Immature natural killer cell (primary cell): Measurements from ENCODE around the gene HEPH. TPM values are rescaled to one million over a fixed set of nuclear protein-coding genes. Genes with fewer than 3 reads are reported as not detected.
"Not testable (repeated sequence)": the region's sequence is repeated elsewhere in the genome, so short reads cannot be mapped to it uniquely, and the experiment has no call there.

Experiments used
- DNase-seq, 3 donors: peaks; one replicate each; pipeline ENCODE4 v3.0.0; 2022; ENCODE audit warnings: mixed read lengths in 1 of 3
- H3K27ac Mint-ChIP-seq, 6 donors: one replicate each; pipeline ENCODE4 v1.8.0; 2020; ENCODE audit warnings: mixed read lengths in 6 of 6, mild to moderate bottlenecking in 5 of 6, inconsistent platforms in 4 of 6, moderate library complexity in 3 of 6
- H3K27me3 Mint-ChIP-seq, 3 donors: one replicate each; pipeline ENCODE4 v1.8.0; 2020 to 2021; ENCODE audit warnings: low read depth in 3 of 3, mild to moderate bottlenecking in 3 of 3, mixed read lengths in 3 of 3, moderate library complexity in 3 of 3, inconsistent platforms in 1 of 3
- H3K36me3 Mint-ChIP-seq, 3 donors: one replicate each; pipeline ENCODE4 v1.8.0; 2020; ENCODE audit warnings: mixed read lengths in 3 of 3, inconsistent platforms in 2 of 3, mild to moderate bottlenecking in 2 of 3
- H3K4me1 Mint-ChIP-seq, 2 donors: one replicate each; pipeline ENCODE4 v1.8.0; 2020; ENCODE audit warnings: inconsistent platforms in 2 of 2, mild to moderate bottlenecking in 2 of 2, mixed read lengths in 2 of 2, moderate library complexity in 1 of 2
- H3K4me3 Mint-ChIP-seq, 5 donors: one replicate each; pipeline ENCODE4 v1.8.0; 2020; ENCODE audit warnings: mild to moderate bottlenecking in 5 of 5, mixed read lengths in 5 of 5, inconsistent platforms in 3 of 5, moderate library complexity in 3 of 5
- H3K9me3 Mint-ChIP-seq, 6 donors: one replicate each; pipeline ENCODE4 v1.8.0; 2020; ENCODE audit warnings: mild to moderate bottlenecking in 6 of 6, mixed read lengths in 6 of 6, inconsistent platforms in 4 of 6, moderate library complexity in 3 of 6
- polyA plus RNA-seq, 3 donors: library from polyadenylated mRNA; unstranded; fragments of 300-500 nt; fragmentation: Illumina TruSeq; gene quantifications; one replicate each; pipeline ENCODE4 v1.2.3, GENCODE V29; 2021

The HEPH gene, protein sequence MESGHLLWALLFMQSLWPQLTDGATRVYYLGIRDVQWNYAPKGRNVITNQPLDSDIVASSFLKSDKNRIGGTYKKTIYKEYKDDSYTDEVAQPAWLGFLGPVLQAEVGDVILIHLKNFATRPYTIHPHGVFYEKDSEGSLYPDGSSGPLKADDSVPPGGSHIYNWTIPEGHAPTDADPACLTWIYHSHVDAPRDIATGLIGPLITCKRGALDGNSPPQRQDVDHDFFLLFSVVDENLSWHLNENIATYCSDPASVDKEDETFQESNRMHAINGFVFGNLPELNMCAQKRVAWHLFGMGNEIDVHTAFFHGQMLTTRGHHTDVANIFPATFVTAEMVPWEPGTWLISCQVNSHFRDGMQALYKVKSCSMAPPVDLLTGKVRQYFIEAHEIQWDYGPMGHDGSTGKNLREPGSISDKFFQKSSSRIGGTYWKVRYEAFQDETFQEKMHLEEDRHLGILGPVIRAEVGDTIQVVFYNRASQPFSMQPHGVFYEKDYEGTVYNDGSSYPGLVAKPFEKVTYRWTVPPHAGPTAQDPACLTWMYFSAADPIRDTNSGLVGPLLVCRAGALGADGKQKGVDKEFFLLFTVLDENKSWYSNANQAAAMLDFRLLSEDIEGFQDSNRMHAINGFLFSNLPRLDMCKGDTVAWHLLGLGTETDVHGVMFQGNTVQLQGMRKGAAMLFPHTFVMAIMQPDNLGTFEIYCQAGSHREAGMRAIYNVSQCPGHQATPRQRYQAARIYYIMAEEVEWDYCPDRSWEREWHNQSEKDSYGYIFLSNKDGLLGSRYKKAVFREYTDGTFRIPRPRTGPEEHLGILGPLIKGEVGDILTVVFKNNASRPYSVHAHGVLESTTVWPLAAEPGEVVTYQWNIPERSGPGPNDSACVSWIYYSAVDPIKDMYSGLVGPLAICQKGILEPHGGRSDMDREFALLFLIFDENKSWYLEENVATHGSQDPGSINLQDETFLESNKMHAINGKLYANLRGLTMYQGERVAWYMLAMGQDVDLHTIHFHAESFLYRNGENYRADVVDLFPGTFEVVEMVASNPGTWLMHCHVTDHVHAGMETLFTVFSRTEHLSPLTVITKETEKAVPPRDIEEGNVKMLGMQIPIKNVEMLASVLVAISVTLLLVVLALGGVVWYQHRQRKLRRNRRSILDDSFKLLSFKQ
- polyA plus RNA-seq = not detected

DNA sequence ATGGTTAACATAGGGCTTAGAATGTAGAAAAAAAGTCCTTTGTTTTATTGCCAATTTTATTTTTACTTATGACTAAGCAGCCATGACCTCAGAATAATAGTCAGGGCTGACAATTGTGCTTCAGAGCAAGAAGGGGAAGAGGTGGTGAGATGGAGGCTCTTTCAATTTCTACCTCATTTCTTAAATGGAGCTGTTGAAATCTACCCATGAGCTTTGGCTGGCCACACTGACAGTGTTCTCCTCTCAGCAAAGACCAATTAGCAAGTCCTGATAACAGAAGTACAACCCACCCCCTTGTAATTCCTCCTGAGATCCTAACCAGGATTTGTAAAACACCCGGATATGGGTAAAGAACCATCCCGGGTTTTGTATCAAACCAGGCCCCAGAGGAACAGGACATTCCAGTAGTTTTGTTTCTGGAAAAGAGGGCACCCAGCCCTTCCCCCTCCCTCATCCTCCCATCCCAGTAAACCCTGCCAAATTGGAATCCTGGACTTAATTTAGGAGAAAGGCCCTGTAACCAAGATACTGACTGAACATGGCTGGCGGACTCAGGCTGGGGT is at the start of gene HEPH:
Gene HEPH (plus strand): TSS at position 399 of the 563 bp plus-strand sequence. CDS start 6,324 bp downstream, outside the sequence.
- H3K27me3 Mint-ChIP-seq = peaks cover 2 to 5% (median 4%) of the 10 kb centered on the region in 3 donors
- no peak for DNase-seq
- H3K4me3 Mint-ChIP-seq = no peak within 1 kb of the TSS
- H3K4me1 Mint-ChIP-seq = no peaks in the 10 kb centered on the region
- no peaks in the 10 kb centered on the region for H3K9me3 Mint-ChIP-seq
- no peak within 1 kb of the TSS for H3K27ac Mint-ChIP-seq
- H3K36me3 Mint-ChIP-seq = no peaks in the 10 kb centered on the region

DNA sequence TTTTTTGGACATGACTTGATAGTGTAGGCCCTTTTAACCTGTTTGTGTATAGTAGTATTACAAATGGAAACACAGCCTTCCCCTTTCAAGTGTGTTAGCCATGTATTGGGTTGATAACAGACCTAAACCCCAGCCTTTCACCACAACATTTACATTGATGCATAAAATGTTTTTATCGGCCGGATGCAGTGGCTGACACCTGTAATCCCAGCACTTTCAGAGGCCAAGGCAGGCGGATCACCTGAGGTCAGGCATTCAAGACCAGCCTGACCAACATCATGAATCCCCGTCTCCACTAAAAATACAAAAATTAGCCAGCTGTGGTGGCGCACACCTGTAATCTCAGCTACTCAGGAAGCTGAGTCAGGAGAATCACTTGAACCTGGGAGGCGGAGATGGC is 45.3 kb upstream of the HEPH start:
- H3K36me3 Mint-ChIP-seq, DNase-seq, H3K9me3 Mint-ChIP-seq, H3K4me3 Mint-ChIP-seq, H3K27me3 Mint-ChIP-seq, H3K27ac Mint-ChIP-seq: not testable (repeated sequence)
- peaks cover 18 to 32% of the 10 kb centered on the region in 2 donors for H3K4me1 Mint-ChIP-seq

DNA sequence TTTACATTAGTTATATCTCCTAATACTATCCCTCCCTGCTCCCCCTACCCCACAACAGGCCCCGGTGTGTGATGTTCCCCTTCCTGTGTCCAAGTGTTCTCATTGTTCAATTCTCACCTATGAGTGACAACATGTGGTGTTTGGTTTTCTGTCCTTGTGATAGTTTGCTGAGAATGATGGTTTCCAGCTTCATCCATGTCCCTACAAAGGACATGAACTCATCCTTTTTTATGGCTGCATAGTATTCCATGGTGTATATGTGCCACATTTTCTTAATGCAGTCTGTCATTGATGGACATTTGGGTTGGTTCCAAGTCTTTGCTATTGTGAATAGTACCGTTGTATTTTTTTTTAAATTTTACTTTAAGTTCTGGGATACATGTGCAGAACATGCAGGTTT is 42.7 kb upstream of the HEPH start:
- Mint-ChIP-seq H3K4me1 (peaks cover 11 to 23% of the 10 kb centered on the region in 2 donors), H3K27me3 (peaks cover 3 to 11% (median 10%) of the 10 kb centered on the region in 3 donors)
- not testable (repeated sequence) for H3K4me3 Mint-ChIP-seq, H3K27ac Mint-ChIP-seq, H3K9me3 Mint-ChIP-seq, H3K36me3 Mint-ChIP-seq, DNase-seq

DNA sequence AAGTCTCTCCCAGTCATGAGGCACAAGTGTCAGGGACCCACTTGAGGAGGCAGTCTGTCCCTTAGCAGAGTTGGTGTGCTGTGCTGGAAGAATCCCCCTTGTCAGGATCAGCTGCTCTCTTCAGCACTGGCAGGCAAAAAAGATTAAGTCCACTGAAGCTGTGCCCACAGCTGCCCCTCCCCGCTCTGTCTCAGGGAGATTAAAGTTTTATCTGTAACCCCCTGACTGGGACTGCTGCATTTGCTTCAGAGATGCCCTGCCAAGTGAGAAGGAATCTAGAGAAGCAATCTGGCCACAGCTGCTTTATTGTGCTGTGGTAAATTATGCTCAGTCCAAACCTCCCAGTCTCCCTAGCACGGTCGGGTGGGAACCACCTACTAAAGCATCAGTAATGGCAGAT is 37.4 kb upstream of the HEPH start:
- Mint-ChIP-seq H3K4me1 (no peaks in the 10 kb centered on the region), H3K27ac (no peak overlapping the region), H3K9me3 (peaks cover 0 to 8% (median 3%) of the 10 kb centered on the region in 6 donors), H3K36me3 (peaks cover 0 to 8% (median 0%) of the 10 kb centered on the region in 3 donors), H3K4me3 (no peak overlapping the region), H3K27me3 (peaks cover 2 to 19% (median 13%) of the 10 kb centered on the region in 3 donors)
- no peak for DNase-seq

DNA sequence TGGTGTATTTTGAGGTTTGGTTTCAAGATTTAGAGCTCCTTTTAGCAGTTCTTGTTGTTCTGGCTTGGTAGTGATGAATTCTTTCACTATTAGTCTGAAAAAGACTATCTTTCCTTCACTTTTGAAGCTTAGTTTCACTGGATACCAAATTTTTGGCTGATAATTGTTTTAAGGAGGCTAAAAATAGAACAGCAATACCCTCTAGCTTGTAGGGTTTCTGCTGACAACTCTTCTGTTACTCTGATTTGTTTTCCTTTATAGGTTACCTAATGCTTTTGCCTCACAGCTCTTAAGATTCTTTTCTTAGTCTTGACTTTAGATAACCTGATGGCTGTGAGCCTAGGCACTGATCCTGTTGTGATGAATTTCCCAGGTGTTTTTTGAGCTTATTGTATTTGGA is 33.6 kb upstream of the HEPH start:
- Mint-ChIP-seq H3K4me3 (no peak overlapping the region), H3K36me3 (no peaks in the 10 kb centered on the region), H3K27me3 (peaks cover 2 to 10% (median 7%) of the 10 kb centered on the region in 3 donors), H3K4me1 (no peaks in the 10 kb centered on the region), H3K27ac (no peak overlapping the region), H3K9me3 (peaks cover 0 to 4% (median 0%) of the 10 kb centered on the region in 6 donors)
- DNase-seq = no peak

DNA sequence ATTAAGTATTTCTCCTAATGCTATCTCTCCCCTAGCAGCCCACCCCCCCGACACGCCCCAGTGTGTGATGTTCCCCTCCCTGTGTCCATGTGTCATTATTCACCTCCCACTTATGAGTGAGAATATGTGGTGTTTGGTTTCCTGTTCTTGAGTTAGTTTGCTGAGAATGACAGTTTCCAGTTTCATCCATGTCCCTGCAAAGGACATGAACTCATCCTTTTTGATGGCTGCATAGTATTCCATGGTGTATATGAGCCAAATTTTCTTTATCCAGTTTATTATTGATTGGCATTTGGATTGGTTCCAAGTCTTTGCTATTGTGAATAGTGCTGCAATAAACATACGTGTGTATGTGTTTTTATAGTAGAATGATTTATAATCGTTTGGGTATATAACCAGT is 28.8 kb upstream of the HEPH start:
- H3K9me3 Mint-ChIP-seq, H3K36me3 Mint-ChIP-seq, H3K27me3 Mint-ChIP-seq, H3K4me1 Mint-ChIP-seq, H3K4me3 Mint-ChIP-seq, DNase-seq, H3K27ac Mint-ChIP-seq: not testable (repeated sequence)

DNA sequence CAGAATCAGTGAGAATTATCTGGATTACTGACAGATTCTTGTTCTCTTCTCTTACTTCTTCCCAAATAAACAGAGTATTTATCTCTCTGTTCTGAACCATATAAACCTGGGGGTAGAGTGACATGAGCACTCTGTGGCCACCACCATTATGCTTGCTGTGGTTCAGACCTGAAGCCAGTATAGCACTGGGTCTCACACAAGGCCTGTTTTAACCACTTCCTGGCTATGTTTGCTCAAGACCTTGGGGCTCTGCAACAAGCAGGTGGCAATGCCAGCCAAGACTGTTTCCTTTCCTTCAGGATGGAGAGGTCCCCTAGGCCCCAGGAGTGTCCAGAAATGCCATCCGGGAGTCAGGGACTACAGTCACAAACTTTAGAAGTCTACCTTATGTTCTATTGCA is 21.7 kb upstream of the HEPH start:
- Mint-ChIP-seq H3K4me1 (peaks cover 10 to 14% of the 10 kb centered on the region in 2 donors), H3K36me3 (no peaks in the 10 kb centered on the region), H3K9me3 (no peaks in the 10 kb centered on the region), H3K4me3 (no peak overlapping the region), H3K27ac (peak overlapping the region in 1 of 6 donors; percentile 44), H3K27me3 (peaks cover 2 to 8% (median 2%) of the 10 kb centered on the region in 3 donors)
- DNase-seq = peak in 1 of 3 donors; percentile 24

DNA sequence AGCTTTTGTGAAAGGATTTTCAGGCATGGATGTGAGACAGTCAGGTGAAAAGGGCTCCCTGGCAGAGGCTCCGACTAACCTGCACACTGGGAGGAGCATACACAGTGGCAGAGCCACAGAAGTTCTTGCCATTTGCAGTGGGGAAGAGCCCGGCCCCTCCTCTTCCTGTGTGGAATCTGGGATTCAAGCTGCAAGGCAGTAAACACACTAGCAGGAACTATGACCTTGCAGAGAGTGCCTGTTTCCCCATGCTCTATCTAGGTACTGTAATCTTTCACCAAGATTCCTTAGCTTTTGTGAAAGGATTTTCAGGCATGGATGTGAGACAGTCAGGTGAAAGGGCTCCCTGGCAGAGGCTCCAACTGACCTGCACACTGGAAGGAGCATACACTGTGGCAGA is 19.8 kb upstream of the HEPH start:
- H3K4me1 Mint-ChIP-seq = peaks cover 10 to 14% of the 10 kb centered on the region in 2 donors
- no peak overlapping the region for H3K27ac Mint-ChIP-seq
- DNase-seq = no peak
- no peaks in the 10 kb centered on the region for H3K9me3 Mint-ChIP-seq
- no peak overlapping the region for H3K4me3 Mint-ChIP-seq
- no peaks in the 10 kb centered on the region for H3K36me3 Mint-ChIP-seq
- peaks cover 2 to 4% (median 2%) of the 10 kb centered on the region in 3 donors for H3K27me3 Mint-ChIP-seq

DNA sequence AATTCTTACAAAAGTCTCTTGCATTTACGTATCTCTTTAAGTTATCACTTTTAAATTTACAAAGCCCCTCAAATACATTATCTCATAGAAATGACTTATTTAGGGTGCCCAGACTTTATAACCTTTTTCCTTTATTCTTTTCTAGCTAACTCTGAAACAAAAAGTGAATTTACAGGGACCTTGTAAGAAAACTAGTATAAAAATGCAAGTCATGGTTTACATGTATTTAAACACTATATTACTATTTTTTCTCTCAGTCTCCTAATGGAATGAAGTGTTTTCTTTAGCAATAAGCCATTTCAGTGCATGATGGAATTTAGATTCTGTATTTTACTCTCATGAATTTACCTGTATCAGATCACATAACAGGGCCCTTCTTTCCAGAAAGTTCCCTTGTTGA is 14.5 kb upstream of the HEPH start:
- Mint-ChIP-seq H3K9me3 (no peaks in the 10 kb centered on the region), H3K27ac (no peak overlapping the region), H3K4me3 (no peak overlapping the region), H3K4me1 (no peaks in the 10 kb centered on the region), H3K27me3 (peaks cover 1 to 8% (median 4%) of the 10 kb centered on the region in 3 donors), H3K36me3 (no peaks in the 10 kb centered on the region)
- DNase-seq = no peak

DNA sequence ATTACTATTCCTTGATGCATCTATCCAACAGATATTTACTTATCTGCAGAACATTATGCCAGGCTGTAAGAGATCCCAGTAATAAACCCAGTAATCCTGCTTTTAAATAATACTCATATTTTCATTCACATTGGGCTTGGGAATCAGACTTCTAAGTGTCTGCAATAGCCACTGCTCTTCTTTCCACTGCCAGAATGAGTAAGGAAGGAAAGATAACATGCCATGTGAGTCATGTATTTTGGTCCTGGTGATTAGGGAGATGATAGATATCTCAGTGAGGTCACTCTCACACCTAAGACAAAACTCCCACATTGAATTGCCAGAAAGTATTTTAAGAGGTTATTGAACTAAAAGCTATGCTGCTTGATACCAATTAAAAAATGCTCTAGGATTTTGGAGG is 13.9 kb upstream of the HEPH start:
- Mint-ChIP-seq H3K27ac (no peak overlapping the region), H3K36me3 (no peaks in the 10 kb centered on the region)

DNA sequence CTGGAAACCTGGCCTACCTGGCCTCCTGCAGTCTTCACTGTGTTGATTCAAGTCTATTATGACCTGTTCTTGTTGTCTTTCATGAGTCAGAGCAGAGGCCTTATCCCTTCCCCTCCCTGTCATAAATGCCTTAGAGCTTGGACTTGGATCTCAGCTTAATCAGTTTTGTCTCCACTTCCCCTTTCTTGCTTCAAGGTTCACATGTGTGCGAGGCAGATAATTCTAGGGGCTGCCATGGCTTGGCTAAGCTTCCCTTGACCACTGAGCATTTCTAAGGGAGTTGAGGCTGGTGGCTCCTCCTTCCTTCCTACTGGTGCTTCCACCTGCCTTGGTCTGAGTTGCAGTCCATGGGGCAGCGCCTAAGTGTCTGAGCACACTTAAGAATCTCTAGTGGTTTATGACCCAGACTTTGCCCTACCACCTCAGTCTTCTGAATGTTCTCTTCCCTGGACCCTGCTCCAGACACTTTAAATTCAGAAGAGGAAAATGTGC is 1.7 kb upstream of the HEPH start:
- Mint-ChIP-seq H3K36me3 (no peaks in the 10 kb centered on the region), H3K4me3 (no peak overlapping the region), H3K27me3 (peaks cover 0 to 7% (median 5%) of the 10 kb centered on the region in 3 donors), H3K27ac (no peak overlapping the region), H3K4me1 (no peaks in the 10 kb centered on the region), H3K9me3 (no peaks in the 10 kb centered on the region)
- no peak for DNase-seq

More for the DNA sequence above, 13.9 kb upstream of the HEPH start:
- Mint-ChIP-seq H3K9me3 (no peaks in the 10 kb centered on the region), H3K4me3 (no peak overlapping the region), H3K4me1 (no peaks in the 10 kb centered on the region), H3K27me3 (peaks cover 1 to 8% (median 4%) of the 10 kb centered on the region in 3 donors)
- DNase-seq = no peak

DNA sequence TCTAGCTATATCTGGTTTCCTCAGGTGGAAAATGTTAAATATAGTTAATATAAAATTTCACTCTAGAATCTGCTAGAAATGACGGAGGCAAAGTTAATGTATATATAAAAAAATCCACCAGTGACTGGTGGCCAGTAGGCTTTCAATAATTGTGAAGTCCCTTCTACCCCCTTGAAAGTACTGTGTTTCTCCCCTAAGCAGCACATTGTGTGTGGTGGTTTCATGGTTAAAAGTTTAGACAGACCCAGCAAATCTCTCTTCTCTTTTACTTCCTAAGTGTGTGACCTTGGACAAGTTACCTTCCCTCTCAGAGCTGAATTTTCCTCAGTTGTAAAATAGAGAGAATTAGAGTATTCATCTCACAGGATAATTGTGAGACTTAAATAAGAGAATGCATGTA is 600 bp upstream of the HEPH start:
- Mint-ChIP-seq H3K36me3 (no peaks in the 10 kb centered on the region), H3K4me3 (no peak overlapping the region), H3K9me3 (no peaks in the 10 kb centered on the region), H3K27me3 (peaks cover 2 to 5% (median 4%) of the 10 kb centered on the region in 3 donors), H3K4me1 (no peaks in the 10 kb centered on the region), H3K27ac (no peak overlapping the region)
- DNase-seq = no peak

DNA sequence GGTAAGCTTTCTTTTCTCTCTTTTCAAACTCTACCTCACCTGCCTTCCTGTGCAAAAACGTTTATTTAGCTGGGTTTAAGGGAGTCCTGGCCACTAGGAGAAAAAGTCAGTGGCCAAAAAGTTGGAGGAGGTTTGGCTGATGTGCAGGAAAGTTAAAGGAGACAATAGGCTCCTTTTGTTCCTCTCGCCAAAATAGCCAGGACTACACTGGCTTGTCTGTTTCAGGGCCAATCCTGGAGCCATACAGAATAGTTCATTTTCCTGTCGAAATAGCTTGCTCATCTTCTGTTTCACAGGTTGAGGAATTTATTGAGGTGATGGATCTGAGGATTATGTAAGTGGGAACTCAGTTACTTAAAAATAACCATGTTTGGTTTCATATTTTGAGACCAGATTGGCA is 423 bp downstream of the HEPH start:
- Mint-ChIP-seq H3K4me1 (no peaks in the 10 kb centered on the region), H3K27me3 (peaks cover 2 to 5% (median 4%) of the 10 kb centered on the region in 3 donors), H3K36me3 (no peaks in the 10 kb centered on the region), H3K27ac (no peak overlapping the region), H3K9me3 (no peaks in the 10 kb centered on the region), H3K4me3 (no peak overlapping the region)
- DNase-seq = no peak
